Mesenteric fat pad (tissue), 1 donor: ENCODE data around the gene ARID5B. TPM values are rescaled to one million over a fixed set of nuclear protein-coding genes. Genes with fewer than 3 reads are reported as not detected.

Experiments used
- DNase-seq: peaks from one replicate; pipeline ENCODE4 v3.0.0-alpha.2; 2020; ENCODE audit warnings: low spot score
- total RNA-seq: library from RNA; stranded (reverse); fragmentation: NEBNext Ultra II Directional; extraction: Animal tissue kit (Norgen Biotek cat#: 25700); gene quantifications from one replicate; pipeline ENCODE4 v1.2.1, GENCODE V29; 2021
- donor health status: DM: yes; HTN: yes; CAD: no.

The ARID5B gene
- total RNA-seq, 1 donor from 2014 or later = 126 TPM

DNA sequence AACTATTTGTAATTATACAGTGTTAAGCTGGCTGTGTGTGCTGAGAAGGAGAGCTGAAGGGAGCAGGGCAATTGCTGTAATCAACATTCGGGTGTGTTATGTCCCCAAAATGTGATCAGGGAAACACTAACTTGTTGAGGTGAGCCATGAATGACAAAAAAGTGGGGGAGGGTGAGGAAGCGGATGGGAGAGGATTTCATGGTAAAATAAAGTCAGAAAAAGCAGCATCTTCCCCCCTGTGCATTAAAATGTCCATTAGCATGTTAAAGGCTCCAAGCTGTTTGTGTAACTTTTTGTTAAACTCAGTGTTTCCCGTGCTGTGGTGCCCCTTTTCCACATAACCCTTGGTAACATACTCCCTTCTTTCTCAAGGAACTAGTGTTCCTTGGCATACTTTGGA, 84.9 kb downstream of the ARID5B start:
- DNase-seq = no peak

DNA sequence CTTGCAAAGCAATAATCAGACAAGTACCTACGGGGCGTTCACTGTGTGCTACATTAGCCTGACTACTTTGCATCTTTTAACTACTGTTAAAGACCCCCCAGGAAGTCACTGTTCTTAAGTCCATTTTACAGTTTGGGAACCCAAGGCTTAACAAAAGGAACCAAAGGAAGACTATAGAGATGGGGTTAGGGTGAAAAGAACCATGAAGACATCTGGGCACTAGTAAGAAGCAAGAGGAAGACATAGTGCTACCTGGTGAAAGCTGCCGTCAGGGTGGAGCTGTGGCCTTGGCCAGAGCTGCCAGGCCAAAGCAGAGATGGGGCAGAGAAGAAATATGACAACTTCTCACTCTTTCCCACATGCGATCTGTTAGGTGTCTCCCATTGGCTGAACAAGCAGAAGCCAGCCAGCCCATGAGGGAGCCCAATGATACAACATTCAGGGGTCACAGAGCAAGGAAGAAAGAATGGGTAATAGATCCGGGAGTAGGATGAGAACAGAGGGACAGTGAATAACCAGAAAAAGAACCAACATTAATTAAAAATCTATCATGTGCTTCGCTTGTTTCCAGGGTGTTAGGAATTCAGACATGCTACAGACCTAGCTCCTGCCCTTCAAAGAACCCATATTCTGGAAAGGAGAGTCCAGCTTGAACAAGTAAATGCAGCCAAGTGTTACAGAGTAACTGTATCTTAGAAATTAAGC, 85.4 kb downstream of the ARID5B start:
- no peak for DNase-seq

- no peak for DNase-seq
Observed at GRCh38 chr10:61987537-61987936, 86.0 kb downstream of the ARID5B start.

GRCh38 chr10:61987951-61988379, 86.5 kb downstream of the ARID5B start:
- DNase-seq = no peak

DNA sequence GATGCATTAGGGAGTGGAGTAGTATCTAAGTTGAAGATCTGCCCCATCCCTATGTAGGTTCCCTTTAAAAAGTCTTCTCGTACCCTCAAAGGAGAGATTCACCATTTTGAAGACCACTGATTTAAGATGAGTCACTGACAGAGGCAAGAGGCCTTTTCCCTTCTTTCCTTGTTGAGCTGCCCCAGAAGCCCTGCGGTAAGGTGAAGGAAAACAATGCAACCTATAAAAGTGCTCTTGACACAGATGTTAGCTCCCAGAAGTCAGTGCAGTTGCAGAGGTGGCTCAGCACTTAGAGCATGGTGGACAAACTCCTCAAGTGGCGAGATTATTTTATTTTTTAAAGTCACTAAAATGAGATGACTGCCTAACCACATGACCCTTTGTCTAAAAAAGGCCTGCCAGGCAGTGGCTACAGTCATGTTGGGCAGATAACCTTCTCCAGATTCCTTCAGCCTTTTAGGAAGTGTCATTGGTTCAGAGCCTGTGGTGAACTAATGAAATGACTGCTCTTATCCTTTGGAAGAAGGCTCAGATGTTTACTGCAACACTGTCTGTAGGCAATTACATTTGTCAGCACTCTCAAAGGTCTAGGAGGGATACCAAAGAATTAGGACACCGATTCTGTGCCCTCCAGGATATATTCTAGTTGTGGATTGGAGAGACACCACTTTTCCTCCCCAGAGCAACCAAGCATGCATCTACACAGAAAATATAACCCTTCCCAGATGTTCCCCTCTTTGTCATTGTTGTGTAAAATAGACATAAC, 88.7 kb downstream of the ARID5B start:
- no peak for DNase-seq

GRCh38 chr10:61990761-61991135, 89.2 kb downstream of the ARID5B start:
- DNase-seq = no peak

DNA sequence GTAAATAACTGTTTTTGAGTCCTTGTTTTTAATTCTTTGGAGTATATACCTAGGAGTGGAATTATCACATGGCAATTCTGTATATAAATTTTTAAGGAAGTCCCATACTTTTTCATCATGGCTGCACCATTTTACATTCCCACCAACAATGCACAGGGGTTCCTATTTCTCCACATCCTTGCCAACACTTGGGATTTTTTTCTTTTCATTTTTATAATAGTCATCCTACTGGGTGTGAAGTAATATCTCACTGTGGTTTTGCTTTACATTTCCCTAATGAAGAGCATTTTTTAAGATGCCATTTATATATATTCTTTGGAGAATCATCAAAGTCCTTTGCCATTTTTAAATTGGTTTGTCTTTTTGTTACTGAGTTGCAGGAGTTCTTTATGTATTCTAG, 89.7 kb downstream of the ARID5B start:
- no peak for DNase-seq

GRCh38 chr10:61992059-61992460, 90.6 kb downstream of the ARID5B start:
- DNase-seq = no peak

DNA sequence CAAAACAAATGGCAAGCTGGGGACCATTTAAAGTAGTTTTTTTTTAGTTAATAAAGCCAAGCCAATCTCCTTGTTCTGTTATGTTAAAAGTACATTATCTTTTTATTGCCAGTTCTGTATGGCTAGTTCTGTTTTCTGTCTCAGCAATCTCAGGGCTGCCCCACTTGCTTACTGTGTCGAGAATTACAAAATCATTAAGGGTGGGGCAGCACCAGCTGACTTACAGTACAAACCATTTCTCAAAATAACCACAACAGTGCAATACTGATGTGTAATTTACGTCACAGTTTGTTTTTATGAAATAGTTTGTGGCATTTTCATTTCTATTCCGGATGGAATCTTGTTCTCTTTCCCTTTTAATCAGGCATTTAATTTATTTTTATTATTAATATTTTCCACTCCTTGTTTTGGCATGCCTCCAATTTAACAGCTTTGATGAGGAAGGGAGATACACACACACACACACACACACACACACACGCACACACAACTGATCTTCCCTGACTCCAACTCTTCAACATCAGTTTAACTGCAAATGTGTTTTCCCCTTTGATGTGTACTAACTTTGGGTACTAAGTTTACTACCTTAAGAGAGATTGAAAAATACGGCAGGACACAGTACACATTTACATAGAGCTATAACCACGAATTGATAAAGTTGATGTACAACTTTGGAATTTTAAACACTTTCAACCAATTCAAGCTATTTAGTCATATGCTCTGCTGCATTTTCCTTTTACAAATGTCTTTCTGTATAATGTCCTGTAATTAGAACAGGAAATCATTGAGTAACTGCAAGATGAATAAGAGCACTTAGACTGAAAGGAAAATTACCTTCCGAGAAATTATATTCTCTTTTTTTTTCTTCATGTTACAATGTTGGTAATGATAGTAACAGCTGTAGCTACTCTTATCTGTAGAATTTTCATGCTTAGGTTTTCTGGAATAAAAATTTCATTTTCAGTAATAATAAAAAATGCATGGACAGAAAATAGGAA, 91.5 kb downstream of the ARID5B start:
- DNase-seq = no peak

DNA sequence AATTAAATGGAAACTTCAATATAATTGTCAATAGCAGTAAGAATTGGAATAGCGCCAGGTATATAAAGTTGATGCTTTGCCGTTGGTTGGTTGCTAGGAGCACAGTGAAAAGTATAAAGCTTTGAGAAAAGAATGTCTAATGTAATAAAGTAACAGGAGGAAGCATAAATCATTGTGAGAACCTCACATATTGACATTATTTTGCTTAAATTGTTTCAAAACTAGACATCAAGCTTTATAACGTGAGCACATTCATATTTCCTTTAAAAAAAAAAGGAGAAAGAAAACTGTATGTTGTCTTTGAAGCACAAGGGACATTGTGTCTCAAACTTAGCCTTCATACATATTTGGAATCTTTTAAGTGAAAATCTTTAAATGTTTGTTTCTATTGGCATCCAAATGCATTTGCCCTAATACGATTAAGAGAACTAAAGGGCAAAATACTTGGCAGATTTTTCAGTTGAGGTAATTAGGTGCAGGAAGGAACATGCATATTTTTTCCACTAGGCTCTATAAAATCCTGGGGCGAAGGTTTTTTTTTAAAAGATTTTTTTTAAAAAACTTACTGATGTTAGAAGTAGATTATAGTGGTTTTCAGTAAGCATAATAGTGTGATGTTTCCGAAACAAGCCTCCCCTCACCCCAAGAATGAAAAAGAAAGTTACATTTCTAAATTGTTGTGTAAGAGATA, 92.4 kb downstream of the ARID5B start:
- DNase-seq = no peak

- DNase-seq = no peak
Observed at GRCh38 chr10:61994405-61995219, 93.1 kb downstream of the ARID5B start.

DNA sequence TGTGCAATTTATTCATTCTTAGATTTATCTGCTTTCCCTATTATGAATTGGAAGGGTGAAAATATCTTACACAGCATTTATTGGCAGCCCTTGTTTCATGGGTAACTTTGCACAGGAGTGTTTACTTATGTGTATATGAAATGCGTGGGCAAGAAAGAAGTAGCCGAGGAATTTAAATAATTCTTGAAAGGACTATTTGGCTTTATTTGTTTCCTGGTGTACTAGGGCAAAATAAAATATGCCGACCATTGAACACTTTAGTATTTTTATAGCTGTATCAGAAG, 93.7 kb downstream of the ARID5B start:
- no peak for DNase-seq

- DNase-seq = no peak
Observed at GRCh38 chr10:61998937-61999336, 97.4 kb downstream of the ARID5B start.

- DNase-seq = no peak
Observed at GRCh38 chr10:62000037-62000603, 98.6 kb downstream of the ARID5B start.

GRCh38 chr10:62000726-62001125, 99.2 kb downstream of the ARID5B start:
- no peak for DNase-seq

DNA sequence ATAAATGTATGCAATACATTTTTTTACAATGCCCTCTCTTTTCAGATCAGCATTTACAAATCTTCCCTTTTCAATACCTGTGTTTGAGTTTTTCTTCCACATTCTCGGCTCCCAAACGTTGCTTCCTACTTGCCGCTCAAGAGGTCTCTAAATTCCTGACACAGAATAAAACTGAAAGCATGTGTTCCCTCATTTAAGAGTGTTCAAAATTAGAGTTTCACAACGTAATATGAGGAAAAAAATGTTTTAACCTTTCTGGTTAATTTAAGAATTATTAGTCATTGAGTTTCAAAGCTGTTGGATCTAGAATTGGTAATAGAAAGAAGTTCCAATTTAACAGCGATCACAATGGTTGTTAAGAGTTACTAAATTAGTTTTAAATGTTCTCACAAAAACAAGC, 100.4 kb downstream of the ARID5B start:
- no peak for DNase-seq

DNA sequence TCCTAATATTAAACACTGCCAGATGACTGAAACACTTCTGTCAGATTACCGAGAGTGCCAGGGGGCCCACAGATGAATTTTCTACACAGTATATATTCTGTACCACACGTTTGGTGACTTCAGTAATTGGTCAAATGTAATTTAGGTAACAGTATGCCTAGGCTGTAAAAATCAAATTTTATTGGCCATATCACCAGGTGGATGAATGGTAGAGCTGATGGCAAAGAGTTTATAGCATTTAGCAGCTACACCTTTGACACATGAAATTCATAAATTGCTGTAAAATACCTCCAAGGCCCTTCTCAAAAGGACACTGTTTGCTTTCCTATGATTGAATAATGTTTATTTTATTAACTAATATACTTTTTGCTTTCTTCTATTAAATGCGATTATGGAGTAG, 101.3 kb downstream of the ARID5B start:
- no peak for DNase-seq

DNA sequence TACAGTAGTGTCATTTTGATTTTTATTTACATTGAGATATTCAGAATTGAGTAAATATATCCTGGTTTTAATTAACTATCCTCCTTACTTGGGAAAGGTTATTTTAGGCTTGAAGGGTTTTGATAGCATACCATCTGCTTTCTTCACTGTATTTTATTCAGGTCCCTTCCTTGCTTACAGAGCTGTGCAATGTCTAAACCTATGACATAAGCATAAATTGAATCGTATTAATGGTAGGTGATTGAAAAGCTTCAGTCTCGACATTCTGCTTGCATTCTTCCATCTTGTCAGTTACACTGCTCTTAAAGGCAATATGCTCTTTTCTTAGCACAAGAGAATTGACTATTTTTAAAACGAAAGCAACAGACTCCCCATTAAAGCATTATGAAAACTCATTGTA, 102.5 kb downstream of the ARID5B start:
- DNase-seq = no peak

DNA sequence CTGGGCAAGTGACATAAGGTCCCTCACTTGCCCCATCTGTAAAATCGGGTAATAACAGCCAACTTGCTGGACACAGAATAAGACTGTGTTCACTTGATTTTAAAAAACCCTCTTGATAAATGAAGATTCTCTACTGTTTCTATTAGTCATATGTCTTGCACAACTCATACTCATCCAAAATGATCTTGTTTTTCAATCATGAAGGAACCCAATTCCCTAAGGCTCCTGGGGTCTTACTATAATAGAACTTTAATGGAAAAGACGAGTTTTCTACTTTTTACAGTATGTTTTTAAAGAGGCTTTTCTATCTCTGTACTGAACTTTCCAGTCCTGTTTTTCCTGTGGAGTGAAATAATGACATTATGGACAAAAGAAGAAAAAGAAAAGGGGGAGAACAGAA, 103.8 kb downstream of the ARID5B start:
- DNase-seq = no peak

DNA sequence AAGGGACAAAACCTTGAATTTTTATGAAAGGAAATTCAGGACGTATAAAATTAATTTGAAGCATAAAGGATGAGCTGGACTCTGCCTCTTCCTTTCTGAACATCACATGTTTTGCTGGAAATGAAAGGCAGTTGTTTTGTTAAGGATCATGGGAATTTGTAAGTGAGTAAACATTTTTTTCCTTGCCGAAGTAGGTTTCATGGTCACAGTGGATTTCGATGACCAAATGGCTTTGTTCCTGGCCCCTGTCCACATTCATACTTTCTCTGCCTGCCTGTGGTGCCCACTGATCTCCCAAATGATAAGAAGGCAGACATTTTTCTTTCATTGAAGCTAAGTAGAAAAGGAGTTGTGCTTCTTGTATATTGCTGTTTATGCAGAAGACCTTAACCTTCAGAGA, 104.2 kb downstream of the ARID5B start:
- no peak for DNase-seq
